ENCODE results near the gene HOXA6. TPM values are rescaled to one million over a fixed set of nuclear protein-coding genes. Genes with fewer than 3 reads are reported as not detected.

HOXA6 gene
- total RNA-seq = 1.8 and 2.7 TPM in 2 replicates

GRCh38 chr7:27147199-27148030 lies at the start of gene HOXA6:
TSS of gene HOXA6 (minus strand) at chr7:27147774. CDS start at chr7:27147749, 25 bp downstream.

GRCh38 chr7:27185013-27185853 lies 37.7 kb upstream of the HOXA6 start, which contains the start of gene HOXA11:
TSS of gene HOXA11 (minus strand) at chr7:27185232. CDS start at chr7:27185144, 88 bp downstream.

GRCh38 chr7:27173956-27174873 lies 26.6 kb upstream of the HOXA6 start, which contains the start of gene HOXA10:
TSS of gene HOXA10 (minus strand) at chr7:27174320. CDS start at chr7:27174306, 14 bp downstream.

GRCh38 chr7:27165089-27165995 lies 17.8 kb upstream of the HOXA6 start, which contains the start of gene HOXA9:
TSS of gene HOXA9 (minus strand) at chr7:27165537. CDS start at chr7:27165457, 80 bp downstream.

GRCh38 chr7:27156508-27156898 lies 8.9 kb upstream of the HOXA6 start, which contains the start of gene HOXA7:
TSS of gene HOXA7 (minus strand) at chr7:27156675. CDS start at chr7:27156545, 130 bp downstream.

GRCh38 chr7:27151931-27152815 lies 4.6 kb upstream of the HOXA6 start, which contains the start of gene HOXA3:
TSS of gene HOXA3 (minus strand) at chr7:27152583. CDS start at chr7:27110640, 41,943 bp downstream.

GRCh38 chr7:27143023-27143949 lies 4.3 kb downstream of the HOXA6 start, which contains the start of gene HOXA5:
TSS of gene HOXA5 (minus strand) at chr7:27143681. CDS start at chr7:27143607, 74 bp downstream.

GRCh38 chr7:27130540-27131389 lies 16.8 kb downstream of the HOXA6 start, which contains the start of gene HOXA4:
TSS of gene HOXA4 (minus strand) at chr7:27130757. CDS start at chr7:27130733, 24 bp downstream.

GRCh38 chr7:27102581-27103442 lies 44.8 kb downstream of the HOXA6 start, which contains the start of gene HOXA2:
TSS of gene HOXA2 (minus strand) at chr7:27102683. CDS start at chr7:27102500, 183 bp downstream.

GRCh38 chr7:27095897-27096767 lies 51.4 kb downstream of the HOXA6 start, which contains the start of gene HOXA1:
TSS of gene HOXA1 (minus strand) at chr7:27096000. CDS start at chr7:27095912, 88 bp downstream.

Other genes with a start within 250 kb of the HOXA6 start
- gene HOXA1, start 51.8 kb downstream of the HOXA6 start, total RNA-seq = 0.43 and 0.65 TPM in 2 replicates
- gene HOXA2, start 45.1 kb downstream of the HOXA6 start, total RNA-seq = 0.11 and 0.43 TPM in 2 replicates
- 0.43 and 0.65 TPM in 2 replicates for gene HOXA4, start 17.0 kb downstream of the HOXA6 start, total RNA-seq
- gene HOXA5, start 4.1 kb downstream of the HOXA6 start, total RNA-seq = 2.3 and 10.7 TPM in 2 replicates
- gene HOXA3, start 4.8 kb upstream of the HOXA6 start, total RNA-seq = 2.8 and 5.4 TPM in 2 replicates
- gene HOXA7, start 8.9 kb upstream of the HOXA6 start, total RNA-seq = 1.4 and 2.5 TPM in 2 replicates
- 2.6 and 3.8 TPM in 2 replicates for gene HOXA9, start 17.8 kb upstream of the HOXA6 start, total RNA-seq
- gene HOXA10, start 26.5 kb upstream of the HOXA6 start, total RNA-seq = 1.0 and 1.8 TPM in 2 replicates
- gene HOXA11, start 37.5 kb upstream of the HOXA6 start, total RNA-seq = 0.09 and 0.11 TPM in 2 replicates
- not detected in 2 replicates for gene HOXA13, start 52.3 kb upstream of the HOXA6 start, total RNA-seq
- not detected in 2 replicates for gene EVX1, start 95.0 kb upstream of the HOXA6 start, total RNA-seq

All from dermis lymphatic vessel endothelial cell (primary cell).